ENCODE data around the gene NIT1. TPM values are rescaled to one million over a fixed set of nuclear protein-coding genes. Genes with fewer than 3 reads are reported as not detected.
A peak's percentile ranks its signal among the peaks of the same experiment; 100 is the strongest.
"Not testable (repeated sequence)": the region's sequence is repeated elsewhere in the genome, so short reads cannot be mapped to it uniquely, and the experiment has no call there.

Gene NIT1
- total RNA-seq, 2 donors from 2014 or later: 51.0 to 65.1 TPM

DNA sequence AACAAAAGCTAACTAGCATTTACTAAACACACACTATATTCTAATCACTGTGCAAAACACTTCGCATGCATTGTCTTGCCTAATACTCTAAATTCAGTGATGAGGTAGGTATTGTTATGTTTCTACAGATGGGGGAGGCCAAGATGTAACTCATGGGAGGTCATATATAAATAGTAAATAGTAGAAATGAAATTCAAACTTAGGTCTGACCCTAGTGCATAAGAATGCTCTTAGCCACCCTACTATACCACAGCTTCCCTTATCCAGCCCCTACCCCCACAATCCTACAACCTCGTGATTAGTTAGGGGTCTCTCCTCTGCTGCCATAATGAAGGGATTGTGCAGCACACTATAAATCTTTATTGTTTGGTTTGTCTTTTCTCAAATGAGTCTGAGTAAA, 3.3 kb upstream of the NIT1 start:
- Mint-ChIP-seq H3K36me3 (ENCODE audit: low read depth) (peaks cover 10% of the 10 kb centered on the region), H3K4me1 (peaks cover 19% of the 10 kb centered on the region), H3K27me3 (ENCODE audit: insufficient read depth) (no peaks in the 10 kb centered on the region), H3K4me3 (no peak overlapping the region), H3K27ac (no peak overlapping the region), H3K9me3 (no peaks in the 10 kb centered on the region)
- no peaks in the 10 kb centered on the region for H3K9me3 ChIP-seq (ENCODE audit: control insufficient read depth, low read length)
- TF ChIP-seq CTCF (conservative IDR thresholded peaks at IDR 0.05): no peak
- H3K27me3 ChIP-seq (ENCODE audit: control insufficient read depth, insufficient read depth, low read length, poor library complexity, severe bottlenecking): no peaks in the 10 kb centered on the region
- H3K4me1 ChIP-seq (ENCODE audit: control insufficient read depth, insufficient read depth, low read length): peaks cover 8% of the 10 kb centered on the region
- H3K27ac ChIP-seq (ENCODE audit: low read depth, low read length): no peak overlapping the region
- DNase-seq: no peak
- peaks cover 11% of the 10 kb centered on the region for H3K36me3 ChIP-seq (ENCODE audit: control insufficient read depth, insufficient read depth, low read length)
- WGBS, 2 experiments (ENCODE audit: insufficient coverage in 1 of 2, insufficient read length in 1 of 2): 96% methylated on average over 2 of the region's 2 CpGs; no CpG with 5 or more reads in 1 of the 2 experiments
- H3K4me3 ChIP-seq (ENCODE audit: low read length): no peak overlapping the region
- no peak overlapping the region for H3K9ac ChIP-seq (ENCODE audit: extremely low read depth, low read length, poor library complexity, severe bottlenecking)

- H3K4me3 Mint-ChIP-seq: no peak overlapping the region
- 90 to 95% methylated on average over 12 of the region's 12 CpGs for WGBS, 2 experiments (ENCODE audit: insufficient coverage in 1 of 2, insufficient read length in 1 of 2)
These were observed 2.7 kb upstream of the NIT1 start for GRCh38 chr1:161115132-161115711.

DNA sequence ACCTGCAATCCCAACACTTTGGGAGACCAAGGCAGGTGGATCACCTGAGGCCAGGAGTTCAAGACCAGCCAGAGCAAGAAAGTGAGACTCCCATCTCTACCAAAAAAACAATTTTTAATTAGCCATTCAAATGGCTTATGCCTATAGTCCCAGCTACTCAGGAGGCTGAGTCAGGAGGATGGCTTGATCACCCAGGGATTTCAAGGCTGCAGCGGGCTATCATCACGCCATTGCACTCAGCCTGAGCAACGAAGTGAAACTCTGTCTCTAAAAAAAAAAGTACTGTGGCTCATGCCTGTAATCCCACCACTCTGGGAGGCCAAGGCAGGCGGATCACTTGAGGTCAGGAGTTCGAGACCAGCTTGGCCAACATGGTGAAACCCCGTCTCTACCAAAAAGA, 1.9 kb upstream of the NIT1 start:
- Mint-ChIP-seq H3K4me1 (peaks cover 22% of the 10 kb centered on the region), H3K36me3 (ENCODE audit: low read depth) (peaks cover 19% of the 10 kb centered on the region), H3K4me3 (peak overlapping the region; percentile 96)
- not testable (repeated sequence) for H3K27ac ChIP-seq (ENCODE audit: low read depth, low read length); H3K27ac Mint-ChIP-seq; H3K9me3 ChIP-seq (ENCODE audit: control insufficient read depth, low read length); H3K9ac ChIP-seq (ENCODE audit: extremely low read depth, low read length, poor library complexity, severe bottlenecking); H3K27me3 Mint-ChIP-seq (ENCODE audit: insufficient read depth); H3K4me1 ChIP-seq (ENCODE audit: control insufficient read depth, insufficient read depth, low read length); H3K4me3 ChIP-seq (ENCODE audit: low read length); H3K27me3 ChIP-seq (ENCODE audit: control insufficient read depth, insufficient read depth, low read length, poor library complexity, severe bottlenecking); H3K9me3 Mint-ChIP-seq; DNase-seq
- 90 to 94% methylated on average over 5 to 6 of the region's 6 CpGs for WGBS, 2 experiments (ENCODE audit: insufficient coverage in 1 of 2, insufficient read length in 1 of 2)
- H3K36me3 ChIP-seq (ENCODE audit: control insufficient read depth, insufficient read depth, low read length): peaks cover 23% of the 10 kb centered on the region

More at GRCh38 chr1:161115132-161115711, 2.7 kb upstream of the NIT1 start:
- no peak for DNase-seq
- H3K27ac Mint-ChIP-seq: no peak overlapping the region
- Histone ChIP-seq H3K36me3 (ENCODE audit: control insufficient read depth, insufficient read depth, low read length) (peaks cover 16% of the 10 kb centered on the region), H3K4me3 (ENCODE audit: low read length) (no peak overlapping the region), H3K27ac (ENCODE audit: low read depth, low read length) (no peak overlapping the region), H3K4me1 (ENCODE audit: control insufficient read depth, insufficient read depth, low read length) (peaks cover 8% of the 10 kb centered on the region), H3K9ac (ENCODE audit: extremely low read depth, low read length, poor library complexity, severe bottlenecking) (no peak overlapping the region), H3K9me3 (ENCODE audit: control insufficient read depth, low read length) (no peaks in the 10 kb centered on the region), H3K27me3 (ENCODE audit: control insufficient read depth, insufficient read depth, low read length, poor library complexity, severe bottlenecking) (no peaks in the 10 kb centered on the region)
- no peaks in the 10 kb centered on the region for H3K27me3 Mint-ChIP-seq (ENCODE audit: insufficient read depth)
- peaks cover 22% of the 10 kb centered on the region for H3K4me1 Mint-ChIP-seq
- no peaks in the 10 kb centered on the region for H3K9me3 Mint-ChIP-seq
- TF ChIP-seq CTCF (conservative IDR thresholded peaks at IDR 0.05): no peak
- peaks cover 15% of the 10 kb centered on the region for H3K36me3 Mint-ChIP-seq (ENCODE audit: low read depth)
